ENCODE measurements around the gene ZNF446. TPM values are rescaled to one million over a fixed set of nuclear protein-coding genes. Genes with fewer than 3 reads are reported as not detected.

Gene ZNF446
- total RNA-seq, 2 donors from 2014 or later = 7.4 to 10.5 TPM

GRCh38 chr19:58516246-58516836 lies 40.2 kb downstream of the ZNF446 start:
- Histone ChIP-seq H3K27me3 (no peaks in the 10 kb centered on the region), H3K9ac (ENCODE audit: low read depth in 2 of 2, low read length in 2 of 2) (no peak overlapping the region), H3K27ac (no peak overlapping the region), H3K36me3 (peaks cover 6% of the 10 kb centered on the region), H3K4me1 (peaks cover 5% of the 10 kb centered on the region), H3K9me3 (no peaks in the 10 kb centered on the region), H3K4me3 (no peak overlapping the region)
- no peak for TF ChIP-seq CTCF (IDR thresholded peaks at IDR 0.05)
- DNase-seq = no peak
- intact Hi-C loops (cut with DNase I) = no loop called here

GRCh38 chr19:58516964-58517833 lies 41.0 kb downstream of the ZNF446 start:
- DNase-seq = no peak
- H3K36me3 ChIP-seq = peaks cover 6% of the 10 kb centered on the region
- H3K27me3 ChIP-seq = no peaks in the 10 kb centered on the region
- H3K9ac ChIP-seq (ENCODE audit: low read depth in 2 of 2, low read length in 2 of 2) = no peak overlapping the region
- H3K4me1 ChIP-seq = peaks cover 5% of the 10 kb centered on the region
- TF ChIP-seq CTCF (IDR thresholded peaks at IDR 0.05) = no peak
- no peaks in the 10 kb centered on the region for H3K9me3 ChIP-seq
- intact Hi-C loops (cut with DNase I) = no loop called here
- H3K27ac ChIP-seq = no peak overlapping the region
- no peak overlapping the region for H3K4me3 ChIP-seq

- Histone ChIP-seq H3K27me3 (no peaks in the 10 kb centered on the region), H3K4me3 (peak overlapping the region; percentile 74), H3K4me1 (peaks cover 5% of the 10 kb centered on the region), H3K36me3 (peaks cover 6% of the 10 kb centered on the region), H3K9me3 (no peaks in the 10 kb centered on the region), H3K27ac (peak overlapping the region; percentile 96), H3K9ac (ENCODE audit: low read depth in 2 of 2, low read length in 2 of 2) (peak overlapping the region; percentile 97)
- TF ChIP-seq CTCF (IDR thresholded peaks at IDR 0.05) = no peak
- DNase-seq = peak; percentile 52
- intact Hi-C loops (cut with DNase I) = no loop called here
Measured at GRCh38 chr19:58518256-58519086, 42.3 kb downstream of the ZNF446 start.

GRCh38 chr19:58519087-58519354 lies 42.9 kb downstream of the ZNF446 start:
- Histone ChIP-seq H3K9me3 (no peaks in the 10 kb centered on the region), H3K27ac (peak overlapping the region; percentile 96), H3K27me3 (no peaks in the 10 kb centered on the region), H3K4me3 (peak overlapping the region; percentile 74), H3K4me1 (peaks cover 5% of the 10 kb centered on the region), H3K36me3 (peaks cover 6% of the 10 kb centered on the region), H3K9ac (ENCODE audit: low read depth in 2 of 2, low read length in 2 of 2) (peak overlapping the region; percentile 97)
- TF ChIP-seq CTCF (IDR thresholded peaks at IDR 0.05) = peak; percentile 32
- intact Hi-C loops (cut with DNase I) = no loop called here
- DNase-seq = peak; percentile 69

Data from colonic mucosa (tissue), 4 donors.